Brain microvascular endothelial cell (primary cell): ENCODE results near the gene GPX2.

Experiments used
- DNase-seq: peaks from one replicate; pipeline ENCODE4 v3.0.0-alpha.2; 2020
- H3K27ac ChIP-seq: fragments of 250-450 bp; sonication (Bioruptor Pico); 2 replicates; pipeline ENCODE4 v1.5.1; 2020; ENCODE audit warnings: mild to moderate bottlenecking, moderate library complexity
- H3K27me3 ChIP-seq: fragments of 250-450 bp; sonication (Bioruptor Pico); replicated peaks from 2 replicates; pipeline ENCODE4 v1.5.1; 2020; ENCODE audit warnings: mild to moderate bottlenecking
- H3K36me3 ChIP-seq: fragments of 250-450 bp; sonication (Bioruptor Pico); replicated peaks from 2 replicates; pipeline ENCODE4 v1.5.1; 2020; ENCODE audit warnings: mild to moderate bottlenecking
- H3K4me3 ChIP-seq: 2 replicates; pipeline ENCODE4 v1.5.1; 2011; ENCODE audit warnings: low read depth, mild to moderate bottlenecking, control low read depth, low read length, moderate library complexity
- CTCF ChIP-seq: IDR thresholded peaks from 2 replicates; pipeline ENCODE4 v1.5.1; 2011; ENCODE audit warnings: low read depth, mild to moderate bottlenecking, moderate library complexity, low read length, control low read depth, inconsistent platforms; ENCODE audit errors: missing control alignments
- in situ Hi-C: cut with HindIII; loops from 2 replicates; pipeline ENCODE4 v1.10.0; 2017; ENCODE audit warnings: low sequenced_read_pairs, low pct_ligation_motif_present

Gene GPX2

GRCh38 chr14:64947710-64948611 lies 5.4 kb upstream of the GPX2 start:
- Histone ChIP-seq H3K4me3 (no peak overlapping the region), H3K27me3 (no peaks in the 10 kb centered on the region), H3K36me3 (no peaks in the 10 kb centered on the region), H3K27ac (no peak overlapping the region)
- in situ Hi-C loops: no loop called here
- TF ChIP-seq CTCF: no peak
- no peak for DNase-seq

- no peak overlapping the region for H3K4me3 ChIP-seq
- TF ChIP-seq CTCF: no peak
- no peaks in the 10 kb centered on the region for H3K27me3 ChIP-seq
- no peak for DNase-seq
- H3K27ac ChIP-seq: no peak overlapping the region
- in situ Hi-C loops: no loop called here
- H3K36me3 ChIP-seq: no peaks in the 10 kb centered on the region
Measured at GRCh38 chr14:64946310-64947045, 3.9 kb upstream of the GPX2 start.

- H3K4me3 ChIP-seq: no peak overlapping the region
- TF ChIP-seq CTCF: no peak
- H3K27me3 ChIP-seq: no peaks in the 10 kb centered on the region
- H3K36me3 ChIP-seq: no peaks in the 10 kb centered on the region
- no peak overlapping the region for H3K27ac ChIP-seq
- in situ Hi-C loops: no loop called here
- DNase-seq: no peak
Measured at GRCh38 chr14:64945431-64946178, 3.1 kb upstream of the GPX2 start.

GRCh38 chr14:64944861-64945260 lies 2.3 kb upstream of the GPX2 start:
- Histone ChIP-seq H3K27ac (no peak overlapping the region), H3K36me3 (no peaks in the 10 kb centered on the region), H3K27me3 (no peaks in the 10 kb centered on the region), H3K4me3 (no peak overlapping the region)
- in situ Hi-C loops: no loop called here
- no peak for DNase-seq
- no peak for TF ChIP-seq CTCF

GRCh38 chr14:64944041-64944440 lies 1.5 kb upstream of the GPX2 start:
- no peaks in the 10 kb centered on the region for H3K27me3 ChIP-seq
- H3K4me3 ChIP-seq: no peak overlapping the region
- H3K36me3 ChIP-seq: no peaks in the 10 kb centered on the region
- TF ChIP-seq CTCF: no peak
- H3K27ac ChIP-seq: no peak overlapping the region
- in situ Hi-C loops: no loop called here
- DNase-seq: no peak
